Measurements from ENCODE around the gene PTCH1.

Gene PTCH1

GRCh38 chr9:95499046-95499676, 17.6 kb downstream of the PTCH1 start:
- Mint-ChIP-seq H3K36me3 (no peaks in the 10 kb centered on the region), H3K27me3 (peaks cover 9% of the 10 kb centered on the region), H3K9me3 (no peaks in the 10 kb centered on the region), H3K4me3 (no peak overlapping the region), H3K4me1 (peaks cover 19% of the 10 kb centered on the region), H3K27ac (no peak overlapping the region)
- DNase-seq (ENCODE audit: low spot score in 2 of 2), result no peak
- no peak for ATAC-seq (ENCODE audit: low read depth)

GRCh38 chr9:95498641-95499040, 18.1 kb downstream of the PTCH1 start:
- DNase-seq (ENCODE audit: low spot score in 2 of 2) (no peak), ATAC-seq (ENCODE audit: low read depth) (no peak)
- peaks cover 19% of the 10 kb centered on the region for H3K4me1 Mint-ChIP-seq
- H3K4me3 Mint-ChIP-seq, result no peak overlapping the region
- no peak overlapping the region for H3K27ac Mint-ChIP-seq
- peaks cover 8% of the 10 kb centered on the region for H3K27me3 Mint-ChIP-seq
- H3K36me3 Mint-ChIP-seq, result no peaks in the 10 kb centered on the region
- H3K9me3 Mint-ChIP-seq, result no peaks in the 10 kb centered on the region

GRCh38 chr9:95497772-95498171, 19.0 kb downstream of the PTCH1 start:
- no peak for ATAC-seq (ENCODE audit: low read depth)
- no peaks in the 10 kb centered on the region for H3K36me3 Mint-ChIP-seq

GRCh38 chr9:95496687-95497086, 20.1 kb downstream of the PTCH1 start:
- ATAC-seq (ENCODE audit: low read depth) (no peak), DNase-seq (ENCODE audit: low spot score in 2 of 2) (no peak)
- Mint-ChIP-seq H3K4me1 (peaks cover 12% of the 10 kb centered on the region), H3K9me3 (no peaks in the 10 kb centered on the region), H3K4me3 (no peak overlapping the region), H3K27ac (no peak overlapping the region), H3K36me3 (no peaks in the 10 kb centered on the region), H3K27me3 (no peaks in the 10 kb centered on the region)

More at GRCh38 chr9:95497772-95498171, 19.0 kb downstream of the PTCH1 start:
- Mint-ChIP-seq H3K4me1 (peaks cover 13% of the 10 kb centered on the region), H3K9me3 (no peaks in the 10 kb centered on the region), H3K27ac (no peak overlapping the region), H3K27me3 (peaks cover 4% of the 10 kb centered on the region), H3K4me3 (no peak overlapping the region)
- DNase-seq (ENCODE audit: low spot score in 2 of 2), result no peak

- H3K27me3 Mint-ChIP-seq, result peaks cover 2% of the 10 kb centered on the region
- H3K9me3 Mint-ChIP-seq, result no peaks in the 10 kb centered on the region
- no peak for ATAC-seq (ENCODE audit: low read depth)
- peaks cover 12% of the 10 kb centered on the region for H3K4me1 Mint-ChIP-seq
- no peak overlapping the region for H3K4me3 Mint-ChIP-seq
- H3K36me3 Mint-ChIP-seq, result no peaks in the 10 kb centered on the region
- H3K27ac Mint-ChIP-seq, result no peak overlapping the region
- no peak for DNase-seq (ENCODE audit: low spot score in 2 of 2)
Observed at GRCh38 chr9:95495961-95496360, 20.8 kb downstream of the PTCH1 start.

GRCh38 chr9:95495529-95495928, 21.2 kb downstream of the PTCH1 start:
- ATAC-seq (ENCODE audit: low read depth) (no peak), DNase-seq (ENCODE audit: low spot score in 2 of 2) (no peak)
- peaks cover 2% of the 10 kb centered on the region for H3K27me3 Mint-ChIP-seq
- H3K27ac Mint-ChIP-seq, result no peak overlapping the region
- H3K4me3 Mint-ChIP-seq, result no peak overlapping the region
- no peaks in the 10 kb centered on the region for H3K9me3 Mint-ChIP-seq
- H3K36me3 Mint-ChIP-seq, result no peaks in the 10 kb centered on the region
- H3K4me1 Mint-ChIP-seq, result peaks cover 13% of the 10 kb centered on the region

GRCh38 chr9:95494416-95495371, 22.1 kb downstream of the PTCH1 start:
- Mint-ChIP-seq H3K27ac (peak overlapping the region; percentile 90), H3K27me3 (peaks cover 2% of the 10 kb centered on the region), H3K36me3 (no peaks in the 10 kb centered on the region), H3K9me3 (no peaks in the 10 kb centered on the region), H3K4me3 (peak overlapping the region; percentile 92), H3K4me1 (peaks cover 16% of the 10 kb centered on the region)
- DNase-seq (ENCODE audit: low spot score in 2 of 2) (peak; percentile 64 to 68), ATAC-seq (ENCODE audit: low read depth) (peak; percentile 93)

- Mint-ChIP-seq H3K4me1 (peaks cover 16% of the 10 kb centered on the region), H3K36me3 (no peaks in the 10 kb centered on the region), H3K27me3 (peaks cover 2% of the 10 kb centered on the region), H3K4me3 (peak overlapping the region; percentile 92), H3K9me3 (no peaks in the 10 kb centered on the region), H3K27ac (peak overlapping the region; percentile 90)
- DNase-seq (ENCODE audit: low spot score in 2 of 2) (peak; percentile 60 to 61), ATAC-seq (ENCODE audit: low read depth) (peak; percentile 56)
Observed at GRCh38 chr9:95494022-95494415, 22.8 kb downstream of the PTCH1 start.

- DNase-seq (ENCODE audit: low spot score in 2 of 2) (no peak), ATAC-seq (ENCODE audit: low read depth) (no peak)
- H3K4me1 Mint-ChIP-seq, result peaks cover 18% of the 10 kb centered on the region
- no peaks in the 10 kb centered on the region for H3K36me3 Mint-ChIP-seq
- no peak overlapping the region for H3K4me3 Mint-ChIP-seq
- H3K27me3 Mint-ChIP-seq, result peaks cover 4% of the 10 kb centered on the region
- no peak overlapping the region for H3K27ac Mint-ChIP-seq
- H3K9me3 Mint-ChIP-seq, result no peaks in the 10 kb centered on the region
Observed at GRCh38 chr9:95493402-95493801, 23.4 kb downstream of the PTCH1 start.

GRCh38 chr9:95491543-95492320, 25.0 kb downstream of the PTCH1 start:
- Mint-ChIP-seq H3K4me1 (peaks cover 18% of the 10 kb centered on the region), H3K4me3 (no peak overlapping the region), H3K27me3 (peaks cover 4% of the 10 kb centered on the region), H3K9me3 (no peaks in the 10 kb centered on the region), H3K36me3 (no peaks in the 10 kb centered on the region), H3K27ac (no peak overlapping the region)
- no peak for DNase-seq (ENCODE audit: low spot score in 2 of 2)
- no peak for ATAC-seq (ENCODE audit: low read depth)

GRCh38 chr9:95488954-95489353, 27.8 kb downstream of the PTCH1 start:
- Mint-ChIP-seq H3K9me3 (no peaks in the 10 kb centered on the region), H3K27ac (no peak overlapping the region), H3K36me3 (no peaks in the 10 kb centered on the region), H3K4me3 (no peak overlapping the region), H3K27me3 (peaks cover 4% of the 10 kb centered on the region), H3K4me1 (peaks cover 10% of the 10 kb centered on the region)
- no peak for ATAC-seq (ENCODE audit: low read depth)
- DNase-seq (ENCODE audit: low spot score in 2 of 2), result no peak

- H3K27ac Mint-ChIP-seq, result no peak overlapping the region
- ATAC-seq (ENCODE audit: low read depth) (no peak), DNase-seq (ENCODE audit: low spot score in 2 of 2) (no peak)
- H3K27me3 Mint-ChIP-seq, result peaks cover 5% of the 10 kb centered on the region
- H3K4me3 Mint-ChIP-seq, result no peak overlapping the region
- H3K36me3 Mint-ChIP-seq, result peaks cover 2% of the 10 kb centered on the region
- peaks cover 6% of the 10 kb centered on the region for H3K4me1 Mint-ChIP-seq
- H3K9me3 Mint-ChIP-seq, result no peaks in the 10 kb centered on the region
Observed at GRCh38 chr9:95486318-95486717, 30.5 kb downstream of the PTCH1 start.

- Mint-ChIP-seq H3K9me3 (no peaks in the 10 kb centered on the region), H3K36me3 (peaks cover 5% of the 10 kb centered on the region), H3K27ac (no peak overlapping the region), H3K4me1 (peaks cover 3% of the 10 kb centered on the region), H3K27me3 (peaks cover 6% of the 10 kb centered on the region), H3K4me3 (no peak overlapping the region)
- ATAC-seq (ENCODE audit: low read depth), result no peak
- no peak for DNase-seq (ENCODE audit: low spot score in 2 of 2)
Observed at GRCh38 chr9:95484225-95484624, 32.5 kb downstream of the PTCH1 start.

GRCh38 chr9:95483431-95483830, 33.3 kb downstream of the PTCH1 start:
- Mint-ChIP-seq H3K27ac (no peak overlapping the region), H3K9me3 (no peaks in the 10 kb centered on the region), H3K36me3 (peaks cover 5% of the 10 kb centered on the region), H3K27me3 (peaks cover 3% of the 10 kb centered on the region), H3K4me3 (no peak overlapping the region), H3K4me1 (no peaks in the 10 kb centered on the region)
- no peak for DNase-seq (ENCODE audit: low spot score in 2 of 2)
- no peak for ATAC-seq (ENCODE audit: low read depth)
